H1 (cell line): ENCODE results near the gene SCAF1.

Experiments used
- CEBPB ChIP-seq: IDR thresholded peaks from 2 replicates; pipeline ENCODE4 v1.6.1; 2012; ENCODE audit warnings: low read depth, low read length
- CTCF ChIP-seq, 3 experiments: IDR thresholded peaks; 1 replicate in 2 of 3; 2 replicates in 1 of 3; pipeline versions ENCODE4 v1.5.1 to v1.6.1; 2011; ENCODE audit warnings: low read length in 3 of 3, mild to moderate bottlenecking in 3 of 3, inconsistent platforms in 2 of 3, low read depth in 1 of 3, moderate library complexity in 1 of 3; ENCODE audit not compliant: insufficient read depth in 1 of 3; ENCODE audit errors: control extremely low read depth in 1 of 3
- EP300 ChIP-seq, 2 experiments: IDR thresholded peaks; 1 replicate in 1 of 2; 2 replicates in 1 of 2; pipeline ENCODE4 v1.6.1; 2011 to 2012; ENCODE audit warnings: low read depth in 2 of 2, low read length in 2 of 2, mild to moderate bottlenecking in 2 of 2, borderline replicate concordance in 1 of 2, inconsistent platforms in 1 of 2, moderate library complexity in 1 of 2
- EZH2 ChIP-seq: fragments of 200-600 bp; sonication (generic); IDR thresholded peaks from 2 replicates; pipeline ENCODE4 v1.7.1; 2012; ENCODE audit warnings: low read depth, mild to moderate bottlenecking, moderate library complexity, low read length, inconsistent platforms; ENCODE audit not compliant: severe bottlenecking
- POLR2A ChIP-seq, 2 experiments: IDR thresholded peaks; 1 replicate in 1 of 2; 2 replicates in 1 of 2; pipeline ENCODE4 v1.6.1; 2011; ENCODE audit warnings: low read depth in 2 of 2, low read length in 2 of 2, mild to moderate bottlenecking in 2 of 2; ENCODE audit errors: control extremely low read depth in 1 of 2
- TCF12 ChIP-seq: IDR thresholded peaks from 2 replicates; pipeline ENCODE4 v1.6.1; 2011; ENCODE audit warnings: low read depth, mild to moderate bottlenecking, low read length
- YY1 ChIP-seq: IDR thresholded peaks from 2 replicates; pipeline ENCODE4 v1.6.1; 2011; ENCODE audit warnings: low read depth, mild to moderate bottlenecking, low read length
- TF ChIP-seq, protein P1 (sequence below): IDR thresholded peaks from 2 replicates; pipeline ENCODE4 v1.6.1; 2011; ENCODE audit warnings: low read depth, mild to moderate bottlenecking, low read length; ENCODE audit not compliant: insufficient read depth

DNA sequence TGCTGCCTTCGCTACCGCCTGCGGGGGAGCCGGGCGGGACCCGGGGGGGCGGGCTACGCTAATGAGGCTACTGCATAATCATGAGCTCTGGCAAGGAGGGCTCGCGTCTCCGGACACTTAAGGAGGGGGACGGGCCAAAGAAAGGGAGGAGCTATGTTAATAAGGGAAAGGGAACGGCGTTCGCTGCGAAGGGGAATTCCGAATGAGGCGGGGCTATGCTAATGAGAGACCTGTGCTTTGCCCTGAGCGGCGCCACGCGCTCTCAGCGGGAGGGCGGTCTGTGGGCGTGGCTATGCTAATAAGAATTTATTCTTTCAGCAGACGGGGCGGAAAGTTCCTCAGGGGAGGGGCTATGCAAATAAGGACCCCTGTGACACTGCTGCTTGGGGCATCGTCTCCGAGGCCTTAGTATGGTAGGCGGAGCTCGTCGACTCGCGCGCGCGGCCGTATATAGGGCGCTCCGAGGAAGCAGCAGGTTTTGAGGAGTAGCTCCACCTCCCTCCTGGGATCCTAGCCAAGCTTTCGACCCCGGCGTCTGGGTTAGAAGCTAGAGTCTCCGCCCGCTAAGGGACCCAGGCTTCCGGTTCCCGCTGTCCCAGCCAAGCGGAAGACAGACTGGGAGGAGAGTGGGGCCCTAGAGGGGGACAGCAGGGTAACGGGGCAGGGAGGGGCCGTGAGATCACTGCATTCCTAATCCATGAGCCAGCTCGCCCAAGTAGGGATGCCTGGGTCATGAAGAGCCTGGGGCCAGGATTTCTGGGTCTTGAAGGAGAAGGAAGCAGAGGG, 1.7 kb upstream of the SCAF1 start, which contains the start of gene RRAS:
- TF ChIP-seq CEBPB (no peak), CTCF (IDR thresholded peaks at IDR 0.05; ENCODE audit: control extremely low read depth in 1 of 3, insufficient read depth in 1 of 3, low read depth in 1 of 3, low read length in 3 of 3) (no peak), TCF12 (no peak), POLR2A (IDR thresholded peaks at IDR 0.05; ENCODE audit: control extremely low read depth in 1 of 2, low read depth in 2 of 2, low read length in 2 of 2) (peak in 1 of 2 experiments; percentile 63; a peak in 1 of 3 replicates), EZH2 (no peak), EP300 (IDR thresholded peaks at IDR 0.05; ENCODE audit: borderline replicate concordance in 1 of 2, low read depth in 2 of 2, low read length in 2 of 2) (peak in 1 of 2 experiments; percentile 64; a peak in 2 of 3 replicates), YY1 (no peak)
- TF ChIP-seq, protein P1, sequence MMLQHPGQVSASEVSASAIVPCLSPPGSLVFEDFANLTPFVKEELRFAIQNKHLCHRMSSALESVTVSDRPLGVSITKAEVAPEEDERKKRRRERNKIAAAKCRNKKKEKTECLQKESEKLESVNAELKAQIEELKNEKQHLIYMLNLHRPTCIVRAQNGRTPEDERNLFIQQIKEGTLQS: 0 out of 2 replicates have a peak, but pooled peaks have one; percentile 24
